ENCODE data around the gene PCED1B.

The PCED1B gene

GRCh38 chr12:47068539-47068938 lies 10.9 kb upstream of the PCED1B start:
- no peak for FAIRE-seq

DNA sequence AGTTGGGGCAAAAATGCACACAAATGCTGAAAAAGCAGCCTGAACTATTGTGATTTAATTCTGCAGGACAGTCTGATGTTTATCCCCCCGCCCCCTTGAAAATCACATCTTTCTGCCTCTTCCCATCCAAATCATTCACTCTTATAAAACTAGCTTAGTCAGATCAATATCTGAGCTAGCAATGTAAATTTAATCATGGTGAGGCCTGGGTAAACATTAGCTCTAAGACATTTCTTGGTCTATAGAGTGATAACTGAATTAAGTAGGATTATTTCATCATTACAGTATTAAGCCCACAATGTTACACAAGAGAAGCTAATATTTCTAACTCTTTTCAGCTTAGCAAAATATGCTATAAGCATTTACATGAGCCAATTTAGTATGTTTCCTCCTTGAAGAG lies 9.1 kb upstream of the PCED1B start:
- no peak for FAIRE-seq

DNA sequence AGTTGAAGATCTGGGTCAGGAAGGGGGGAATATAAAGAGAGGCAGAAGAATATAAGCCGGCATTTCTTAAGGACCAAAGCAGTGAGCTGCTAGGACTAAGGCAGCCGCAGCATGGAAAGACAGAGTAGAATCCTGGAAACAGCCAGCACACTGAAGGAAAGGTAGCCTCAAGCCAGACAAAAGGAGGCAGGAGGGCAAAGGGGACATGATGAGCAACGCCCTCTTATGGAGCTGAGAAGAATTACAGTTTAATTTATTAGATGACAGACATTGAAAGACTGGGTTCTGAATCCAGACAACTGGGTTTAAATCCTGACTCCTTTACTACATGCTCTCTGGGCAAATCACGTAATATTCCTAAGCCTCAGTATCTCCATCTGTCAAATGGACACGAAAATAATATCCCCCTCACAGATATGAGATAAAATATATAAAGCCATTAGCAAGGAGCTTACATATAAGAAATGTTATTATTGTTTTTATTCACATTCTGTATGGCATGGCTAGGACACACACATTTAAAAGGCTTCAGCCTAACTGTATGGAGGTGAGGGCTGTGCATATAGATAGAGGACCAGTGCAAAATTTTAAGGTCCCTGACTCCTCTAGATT lies 8.1 kb upstream of the PCED1B start:
- FAIRE-seq: no peak

GRCh38 chr12:47073951-47074350 lies 5.5 kb upstream of the PCED1B start:
- FAIRE-seq: no peak

DNA sequence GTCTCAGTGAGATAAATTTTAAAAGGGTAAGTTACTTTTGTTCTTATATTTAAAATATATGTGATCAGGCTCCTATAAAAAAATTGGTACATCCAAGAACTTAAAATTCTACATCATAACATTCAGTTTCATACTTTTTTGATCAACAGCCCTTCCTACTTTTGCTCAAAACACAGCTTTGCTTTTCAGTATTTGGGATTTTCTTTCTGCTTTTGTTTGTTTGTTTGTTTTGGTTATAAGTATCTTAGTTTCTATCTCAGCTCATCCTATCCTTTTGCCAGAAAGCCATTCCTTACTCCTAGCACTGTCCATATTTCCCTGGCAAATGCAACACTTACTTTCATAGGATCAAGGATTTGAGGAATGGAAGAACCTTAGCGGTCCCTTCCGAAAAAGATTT lies 4.7 kb upstream of the PCED1B start:
- FAIRE-seq: no peak

DNA sequence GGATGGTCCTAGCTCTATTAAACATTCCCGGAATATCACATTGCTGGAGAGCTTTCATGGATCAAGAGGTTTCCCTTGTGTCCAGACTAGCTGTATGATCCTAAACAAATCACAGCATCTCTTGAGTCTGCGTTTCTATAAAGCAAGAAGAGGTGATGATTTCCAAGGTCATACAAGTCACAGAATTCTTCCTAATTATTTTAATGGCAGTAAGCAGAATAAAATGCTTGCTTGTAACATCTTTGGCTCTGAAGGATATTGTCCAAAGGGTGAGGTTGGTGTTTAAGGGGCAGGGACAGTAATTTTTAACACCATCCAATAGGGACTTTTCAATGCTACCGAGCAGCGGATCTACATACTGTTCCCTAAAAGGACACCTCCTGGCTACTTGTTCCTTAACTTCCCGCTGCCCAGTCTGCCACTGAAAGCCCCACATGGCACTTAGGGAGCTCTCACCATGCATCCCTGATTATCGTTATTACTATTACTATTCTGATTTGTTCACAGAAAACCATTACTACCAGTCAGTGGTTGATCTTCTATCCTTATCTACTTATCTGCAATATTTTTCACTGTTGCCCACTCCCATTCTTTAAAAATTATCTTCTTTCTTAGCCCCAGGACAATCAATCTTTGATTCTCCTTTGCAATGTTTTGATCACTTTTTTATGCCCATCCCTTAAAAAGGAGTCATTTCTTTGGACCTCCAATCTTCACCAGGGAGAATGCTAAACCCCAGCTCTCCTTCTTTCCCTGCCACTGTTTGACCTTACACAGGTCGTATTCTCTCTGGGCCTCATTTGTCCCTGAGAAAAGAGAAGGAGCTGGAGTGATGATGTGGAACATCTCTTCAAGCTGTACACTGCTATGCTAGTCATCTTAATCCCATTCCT lies 4.0 kb upstream of the PCED1B start:
- no peak for FAIRE-seq

- no peak for FAIRE-seq
These were observed 2.0 kb upstream of the PCED1B start for GRCh38 chr12:47077206-47078085.

DNA sequence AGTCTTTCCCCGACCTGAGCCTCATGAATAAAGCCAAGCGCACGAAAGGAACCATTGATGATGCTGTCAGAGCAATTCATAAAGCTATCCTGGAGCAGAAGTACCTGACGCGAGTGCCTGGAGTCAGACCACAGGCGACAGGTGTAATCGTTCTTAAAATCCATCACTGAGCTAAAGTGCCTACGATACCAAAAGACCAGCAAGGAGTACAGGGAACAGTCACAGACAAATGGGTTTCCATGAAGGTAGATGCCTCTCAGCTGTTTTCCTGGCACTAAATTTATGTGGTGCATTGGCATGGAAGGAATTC lies 1.4 kb upstream of the PCED1B start:
- FAIRE-seq: no peak

- FAIRE-seq: no peak
These were observed 521 bp upstream of the PCED1B start for GRCh38 chr12:47078733-47079467.

DNA sequence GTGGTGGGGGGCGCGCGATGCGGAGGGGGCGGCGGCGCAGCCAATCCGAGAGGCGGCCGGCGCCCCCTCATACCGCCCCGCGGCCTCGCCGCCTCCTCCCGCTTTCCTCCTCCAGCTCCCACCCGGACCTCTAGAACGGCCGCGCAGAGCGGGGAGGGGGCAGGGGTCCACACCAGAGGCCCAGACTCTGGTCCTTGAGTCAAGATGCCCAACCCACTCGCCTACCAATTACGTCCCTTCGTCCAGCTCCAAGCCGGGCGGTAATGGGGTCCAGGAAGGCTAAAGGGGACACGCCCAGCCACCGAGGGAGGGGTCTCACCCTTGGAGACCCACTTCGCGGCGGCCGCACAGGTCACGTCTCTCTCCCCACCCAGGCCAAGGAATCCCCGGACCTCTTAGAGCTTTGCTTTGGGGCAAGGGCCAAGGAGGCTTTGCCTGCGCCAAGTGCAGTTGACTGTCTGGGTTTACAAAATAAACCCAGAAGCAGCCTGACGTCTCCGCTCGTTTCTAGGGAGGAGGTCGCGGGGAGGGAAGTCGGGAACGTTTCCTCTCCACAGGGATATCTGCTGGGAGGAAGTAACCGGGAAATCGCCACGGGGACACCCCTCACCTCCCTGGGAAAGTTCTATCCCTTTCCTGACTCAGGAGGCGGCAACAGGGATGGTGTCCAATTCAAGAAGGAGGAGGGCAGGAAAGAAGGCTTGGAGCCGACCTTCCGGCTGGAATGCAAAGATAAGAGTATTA lies 732 bp downstream of the PCED1B start:
- no peak for FAIRE-seq

DNA sequence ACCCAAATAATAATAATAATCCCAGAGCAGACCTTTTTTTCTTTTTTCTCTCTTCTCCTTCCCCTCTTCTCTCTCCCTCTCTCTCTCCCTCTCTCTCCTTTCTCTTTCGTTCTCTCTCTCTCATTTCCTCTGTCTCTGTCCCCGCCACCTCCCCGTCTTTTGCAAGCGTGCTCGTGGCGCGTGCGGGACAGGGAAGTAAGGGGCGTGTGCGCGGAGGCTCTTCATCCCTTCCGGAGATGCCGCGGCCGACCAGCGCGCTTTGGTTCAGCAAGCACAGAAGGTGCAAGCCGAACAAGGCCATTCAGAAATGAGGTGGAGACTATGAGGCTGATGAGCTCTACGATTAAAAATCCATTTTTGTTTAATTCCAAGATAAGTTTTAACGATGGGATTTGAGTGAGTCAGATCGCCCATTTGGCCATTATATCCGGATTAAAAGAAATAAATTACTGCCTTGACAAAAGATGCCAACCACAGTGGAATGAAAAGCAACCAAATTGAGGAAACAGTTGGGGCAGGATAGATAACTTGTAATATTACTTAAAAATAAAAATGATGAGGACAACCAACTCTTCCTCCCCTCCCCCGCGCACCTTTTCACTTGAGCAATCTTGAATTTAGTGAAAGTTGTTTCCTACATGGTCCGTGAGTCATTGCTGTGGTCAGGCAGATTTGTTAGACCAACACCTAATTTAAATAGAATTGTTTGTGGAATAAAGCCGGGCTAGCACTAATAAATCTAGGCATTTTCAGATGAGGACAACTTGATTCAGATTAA lies 1.5 kb downstream of the PCED1B start:
- no peak for FAIRE-seq

- FAIRE-seq: no peak
These were observed 2.9 kb downstream of the PCED1B start for GRCh38 chr12:47082283-47082682.

- no peak for FAIRE-seq
These were observed 3.6 kb downstream of the PCED1B start for GRCh38 chr12:47082796-47083621.

DNA sequence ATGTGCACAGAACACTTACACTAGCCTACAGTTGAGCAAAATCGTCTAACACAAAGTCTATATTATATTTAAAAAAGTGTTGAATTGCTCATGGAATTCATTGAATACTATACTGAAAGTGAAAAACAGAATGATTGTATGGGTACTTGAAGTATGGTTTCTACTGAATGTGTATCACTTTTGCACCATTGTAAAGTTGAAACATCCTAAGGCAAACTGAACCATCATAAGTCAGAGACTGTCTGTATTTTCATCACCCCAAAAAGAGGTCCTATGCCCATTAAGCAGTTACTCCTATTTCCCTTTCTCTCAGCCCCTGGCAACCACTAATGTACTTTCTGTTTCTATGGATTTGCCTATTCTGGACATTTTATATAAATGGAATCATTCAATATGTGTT lies 4.8 kb downstream of the PCED1B start:
- FAIRE-seq: no peak

- no peak for FAIRE-seq
These were observed 6.4 kb downstream of the PCED1B start for GRCh38 chr12:47085815-47086252.

- FAIRE-seq: no peak
These were observed 7.8 kb downstream of the PCED1B start for GRCh38 chr12:47087088-47087688.

DNA sequence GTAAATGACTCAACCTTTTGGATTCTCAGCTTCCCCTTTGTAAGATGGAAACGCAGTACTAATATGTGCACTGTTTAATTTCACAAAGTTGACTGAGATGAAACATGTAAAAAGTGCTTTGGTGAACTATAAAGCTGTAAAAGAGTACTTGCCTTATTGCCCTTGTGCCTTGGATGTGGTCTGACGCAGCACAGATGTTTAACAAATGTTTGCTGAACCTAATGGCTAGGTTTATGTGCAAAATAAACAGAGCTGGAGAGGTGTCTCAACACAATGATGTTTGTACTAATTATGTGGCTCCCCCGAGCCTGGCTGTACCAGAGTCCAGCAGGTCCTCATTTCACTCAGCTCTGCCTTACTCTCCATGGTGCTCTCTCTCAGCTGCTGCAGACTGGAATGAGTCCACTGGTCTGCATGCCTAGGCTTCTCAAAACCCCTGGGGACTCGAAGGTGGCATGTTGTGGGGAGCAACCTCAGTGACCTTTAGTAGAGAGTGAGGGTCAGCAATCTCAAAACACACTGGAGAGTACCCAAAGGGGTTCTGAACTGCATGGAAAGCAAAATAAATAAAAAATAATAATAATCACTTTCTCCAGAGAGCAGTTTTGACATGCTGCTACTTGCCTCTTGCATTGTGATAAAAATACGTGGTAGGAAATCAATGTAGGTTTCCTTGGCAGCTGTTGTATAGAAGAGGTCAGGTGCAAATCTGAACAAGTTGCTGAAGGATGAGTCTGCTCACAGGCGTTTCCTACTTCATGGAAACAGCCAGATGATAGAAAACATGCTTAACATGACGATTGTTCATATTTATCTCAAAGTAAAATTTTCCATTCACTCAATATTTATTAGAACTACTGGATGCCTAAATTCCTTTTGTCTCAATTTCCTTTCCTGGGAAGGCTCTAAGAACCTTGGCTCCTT lies 8.9 kb downstream of the PCED1B start:
- no peak for FAIRE-seq

GRCh38 chr12:47091009-47091408 lies 11.6 kb downstream of the PCED1B start:
- FAIRE-seq: peak; percentile 36

GRCh38 chr12:47094804-47095203 lies 15.4 kb downstream of the PCED1B start:
- no peak for FAIRE-seq
